NCI-H128 (cell line): ENCODE data around the gene FAM110C.

ENCODE experiments used
- DNase-seq: peaks from one replicate; lab custom pipeline; 2025; ENCODE audit not compliant: unreplicated experiment; lab: John Stamatoyannopoulos, UW

Gene FAM110C

DNA sequence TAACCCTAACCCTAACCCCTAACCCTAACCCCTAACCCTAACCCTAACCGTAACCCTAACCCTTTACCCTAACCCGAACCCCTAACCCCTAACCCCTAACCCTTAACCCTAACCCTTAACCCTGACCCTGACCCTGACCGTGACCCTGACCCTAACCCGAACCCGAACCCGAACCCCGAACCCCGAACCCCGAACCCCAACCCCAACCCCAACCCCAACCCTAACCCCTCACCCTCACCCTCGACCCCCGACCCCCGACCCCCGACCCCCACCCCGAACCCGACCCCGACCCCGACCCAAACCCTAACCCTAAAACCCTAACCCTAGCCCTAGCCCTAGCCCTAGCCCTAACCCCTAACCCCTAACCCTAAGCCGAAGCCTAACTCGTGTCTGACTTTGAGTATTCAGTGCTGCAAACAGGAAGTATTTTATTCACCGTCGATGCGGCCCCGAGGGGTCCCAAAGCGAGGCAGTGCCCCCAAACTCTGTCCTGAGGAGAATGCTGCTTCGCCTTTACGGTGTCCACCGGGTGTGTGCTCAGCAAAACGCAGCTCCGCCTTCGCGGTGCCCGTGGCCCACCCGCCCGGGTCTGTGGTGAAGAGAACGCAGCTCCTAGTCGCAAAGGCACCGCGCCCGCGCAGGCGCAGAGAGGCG lies 36.0 kb downstream of the FAM110C start:
- no peak for DNase-seq
